ENCODE data around the gene KPRP. TPM values are rescaled to one million over a fixed set of nuclear protein-coding genes. Genes with fewer than 3 reads are reported as not detected.

Gene KPRP
- total RNA-seq, 1 experiment from 2014 or later = not detected

DNA sequence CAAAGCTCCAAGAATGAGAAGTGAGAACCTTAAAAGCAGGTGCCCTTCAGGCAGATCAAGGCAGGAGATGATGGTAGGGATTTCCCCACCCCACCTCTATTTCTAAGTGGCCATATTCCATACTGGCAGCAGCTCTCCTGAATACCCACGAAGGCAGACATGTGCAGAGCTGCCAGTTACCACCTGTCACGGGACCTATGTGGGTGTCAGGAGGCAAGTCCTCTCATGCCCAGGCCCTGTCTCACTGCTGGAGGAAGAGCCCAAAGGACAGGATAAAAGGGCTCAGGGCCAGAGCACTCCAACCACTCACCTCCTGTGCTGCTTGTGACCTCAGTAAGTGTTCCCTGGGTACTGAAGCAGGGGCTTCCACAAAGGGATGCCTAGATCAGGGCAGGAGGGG is 53.2 kb downstream of the KPRP start:
- Histone ChIP-seq H3K36me3 (ENCODE audit: control insufficient read depth, insufficient read depth, low read length) (no peaks in the 10 kb centered on the region), H3K4me3 (ENCODE audit: low read depth, low read length) (no peak overlapping the region), H3K4me1 (no peaks in the 10 kb centered on the region), H3K9me3 (no peaks in the 10 kb centered on the region), H3K27me3 (replicated peaks; ENCODE audit: control insufficient read depth, insufficient read depth, low read length) (no peaks in the 10 kb centered on the region)
- BruUV-seq (replicated peaks) = no TSS peak
- peaks cover 13% of the 10 kb centered on the region for H3K27me3 Mint-ChIP-seq (ENCODE audit: insufficient read depth, unreplicated experiment)
- ChIA-PET POLR2A (no interaction called here), CTCF (no interaction called here)
- TF ChIP-seq CTCF (IDR thresholded peaks at IDR 0.05; ENCODE audit: insufficient read depth in 1 of 2, low read depth in 1 of 2, low read length in 1 of 2, severe bottlenecking in 1 of 2, unreplicated experiment in 1 of 2) = no peak
- no peaks in the 10 kb centered on the region for H3K36me3 Mint-ChIP-seq (ENCODE audit: insufficient read depth, unreplicated experiment)
- H3K4me1 Mint-ChIP-seq (ENCODE audit: low read depth, unreplicated experiment) = no peaks in the 10 kb centered on the region
- H3K27ac Mint-ChIP-seq (ENCODE audit: unreplicated experiment) = no peak overlapping the region
- no peaks in the 10 kb centered on the region for H3K9me3 Mint-ChIP-seq (ENCODE audit: unreplicated experiment)
- no peak for DNase-seq
- intact Hi-C loops (cut with micrococcal nuclease; ENCODE audit: unreplicated experiment) = no loop called here
- H3K4me3 Mint-ChIP-seq (ENCODE audit: unreplicated experiment) = no peak overlapping the region

Other genes with a start within 250 kb of the KPRP start
- gene LCE5A, start 247.2 kb upstream of the KPRP start, total RNA-seq (2022) = not detected in 2 replicates
- gene CRCT1, start 243.5 kb upstream of the KPRP start, total RNA-seq (2022) = not detected in 2 replicates
- not detected in 2 replicates for gene LCE3E, start 191.2 kb upstream of the KPRP start, total RNA-seq (2022)
- gene LCE3D, start 177.5 kb upstream of the KPRP start, total RNA-seq (2022) = not detected in 2 replicates
- not detected in 2 replicates for gene LCE3C, start 157.8 kb upstream of the KPRP start, total RNA-seq (2022)
- not detected in 2 replicates for gene LCE3B, start 144.2 kb upstream of the KPRP start, total RNA-seq (2022)
- gene LCE3A, start 134.9 kb upstream of the KPRP start, total RNA-seq (2022) = not detected in 2 replicates
- gene LCE2D, start 94.6 kb upstream of the KPRP start, total RNA-seq (2022) = not detected in 2 replicates
- gene LCE2C, start 82.7 kb upstream of the KPRP start, total RNA-seq (2022) = not detected in 2 replicates
- gene LCE2B, start 71.9 kb upstream of the KPRP start, total RNA-seq (2022) = not detected in 2 replicates
- not detected in 2 replicates for gene LCE2A, start 59.7 kb upstream of the KPRP start, total RNA-seq (2022)
- not detected in 2 replicates for gene LCE4A, start 49.9 kb upstream of the KPRP start, total RNA-seq (2022)
- gene LCE1F, start 17.1 kb downstream of the KPRP start, total RNA-seq (2022) = not detected in 2 replicates
- gene LCE1E, start 28.2 kb downstream of the KPRP start, total RNA-seq (2022) = not detected in 2 replicates
- gene LCE1D, start 38.7 kb downstream of the KPRP start, total RNA-seq (2022) = not detected in 2 replicates
- not detected in 2 replicates for gene LCE1C, start 48.6 kb downstream of the KPRP start, total RNA-seq (2022)
- not detected in 2 replicates for gene LCE1B, start 53.9 kb downstream of the KPRP start, total RNA-seq (2022)
- not detected in 2 replicates for gene LCE1A, start 69.4 kb downstream of the KPRP start, total RNA-seq (2022)
- gene LCE6A, start 84.8 kb downstream of the KPRP start, total RNA-seq (2022) = not detected in 2 replicates
- gene LCE7A, start 102.0 kb downstream of the KPRP start, total RNA-seq (2022) = not detected in 2 replicates
- gene SMCP, start 120.3 kb downstream of the KPRP start, total RNA-seq (2022) = not detected in 2 replicates
- not detected in 2 replicates for gene IVL, start 150.5 kb downstream of the KPRP start, total RNA-seq (2022)
- gene SPRR5, start 189.2 kb downstream of the KPRP start, total RNA-seq (2022) = not detected in 2 replicates
- not detected in 2 replicates for gene SPRR4, start 212.6 kb downstream of the KPRP start, total RNA-seq (2022)
- not detected in 2 replicates for gene SPRR1A, start 226.1 kb downstream of the KPRP start, total RNA-seq (2022)
- 0.70 and 1.0 TPM in 2 replicates for gene SPRR3, start 243.7 kb downstream of the KPRP start, total RNA-seq (2022)